Measurements from ENCODE around the gene PLD4. TPM values are rescaled to one million over a fixed set of nuclear protein-coding genes. Genes with fewer than 3 reads are reported as not detected.
"Not testable (repeated sequence)": the region's sequence is repeated elsewhere in the genome, so short reads cannot be mapped to it uniquely, and the experiment has no call there.

PLD4 gene
- total and polyA plus RNA-seq, 7 donors = 0.04 to 0.25 TPM; not detected in 5

DNA sequence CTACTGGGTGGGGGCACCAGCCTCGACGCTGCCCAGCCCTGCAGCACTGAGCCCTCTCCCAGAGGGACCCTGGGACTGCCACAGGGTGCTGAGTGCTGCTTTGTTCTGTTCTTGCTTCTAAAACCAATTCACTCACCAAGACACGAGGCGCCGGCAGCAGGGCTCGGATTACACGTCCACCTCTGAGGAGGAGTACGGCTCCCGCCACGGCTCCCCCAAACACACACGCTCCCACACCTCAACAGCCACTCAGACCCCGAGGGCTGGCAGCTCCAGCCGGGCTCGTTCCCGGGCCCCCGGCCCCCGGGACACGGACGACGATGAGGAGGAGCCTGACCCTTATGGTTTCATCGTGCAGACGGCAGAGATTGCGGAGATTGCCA, 35.3 kb upstream of the PLD4 start:
- 89 to 91% (median 91%) methylated on average over 22 to 23 of the region's 23 CpGs for WGBS, 3 donors
- Histone ChIP-seq H3K36me3 (ENCODE audit: insufficient read depth in 1 of 2, low read depth in 1 of 2) (peaks cover 0 to 47% of the 10 kb centered on the region in 2 donors), H3K4me1 (no peaks in the 10 kb centered on the region), H3K9me3 (no peaks in the 10 kb centered on the region), H3K27ac (no peak overlapping the region), H3K27me3 (ENCODE audit: insufficient read depth in 3 of 3, low read length in 2 of 3) (no peaks in the 10 kb centered on the region), H3K4me3 (no peak overlapping the region)
- DNase-seq = peak; percentile 8 to 44
- intact Hi-C loops (cut with DNase I) = no loop called here
- TF ChIP-seq, protein P1, sequence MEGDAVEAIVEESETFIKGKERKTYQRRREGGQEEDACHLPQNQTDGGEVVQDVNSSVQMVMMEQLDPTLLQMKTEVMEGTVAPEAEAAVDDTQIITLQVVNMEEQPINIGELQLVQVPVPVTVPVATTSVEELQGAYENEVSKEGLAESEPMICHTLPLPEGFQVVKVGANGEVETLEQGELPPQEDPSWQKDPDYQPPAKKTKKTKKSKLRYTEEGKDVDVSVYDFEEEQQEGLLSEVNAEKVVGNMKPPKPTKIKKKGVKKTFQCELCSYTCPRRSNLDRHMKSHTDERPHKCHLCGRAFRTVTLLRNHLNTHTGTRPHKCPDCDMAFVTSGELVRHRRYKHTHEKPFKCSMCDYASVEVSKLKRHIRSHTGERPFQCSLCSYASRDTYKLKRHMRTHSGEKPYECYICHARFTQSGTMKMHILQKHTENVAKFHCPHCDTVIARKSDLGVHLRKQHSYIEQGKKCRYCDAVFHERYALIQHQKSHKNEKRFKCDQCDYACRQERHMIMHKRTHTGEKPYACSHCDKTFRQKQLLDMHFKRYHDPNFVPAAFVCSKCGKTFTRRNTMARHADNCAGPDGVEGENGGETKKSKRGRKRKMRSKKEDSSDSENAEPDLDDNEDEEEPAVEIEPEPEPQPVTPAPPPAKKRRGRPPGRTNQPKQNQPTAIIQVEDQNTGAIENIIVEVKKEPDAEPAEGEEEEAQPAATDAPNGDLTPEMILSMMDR (IDR thresholded peaks at IDR 0.05) = no peak
- no peak for ATAC-seq

DNA sequence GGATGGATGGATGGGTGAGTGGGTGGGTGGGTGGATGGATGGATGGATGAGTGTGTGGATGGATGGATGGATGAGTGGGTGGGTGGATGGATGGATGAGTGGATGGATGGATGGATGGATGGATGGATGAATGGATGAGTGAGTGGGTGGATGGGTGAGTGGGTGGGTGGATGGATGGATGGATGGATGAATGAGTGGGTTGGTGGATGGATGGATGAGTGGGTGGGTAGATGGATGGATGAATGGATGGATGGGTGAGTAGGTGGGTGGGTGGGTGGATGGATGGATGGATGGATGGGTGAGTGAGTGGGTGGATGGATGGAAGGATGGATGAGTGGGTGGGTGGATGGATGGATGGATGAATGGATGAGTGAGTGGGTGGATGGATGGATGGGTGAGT, 34.4 kb upstream of the PLD4 start:
- DNase-seq; H3K27me3 ChIP-seq (ENCODE audit: insufficient read depth in 3 of 3, low read length in 2 of 3); H3K4me3 ChIP-seq; intact Hi-C loops (cut with DNase I); H3K4me1 ChIP-seq; H3K9me3 ChIP-seq; ATAC-seq; H3K27ac ChIP-seq: not testable (repeated sequence)
- H3K36me3 ChIP-seq (ENCODE audit: insufficient read depth in 1 of 2, low read depth in 1 of 2) = peaks cover 0 to 43% of the 10 kb centered on the region in 2 donors

DNA sequence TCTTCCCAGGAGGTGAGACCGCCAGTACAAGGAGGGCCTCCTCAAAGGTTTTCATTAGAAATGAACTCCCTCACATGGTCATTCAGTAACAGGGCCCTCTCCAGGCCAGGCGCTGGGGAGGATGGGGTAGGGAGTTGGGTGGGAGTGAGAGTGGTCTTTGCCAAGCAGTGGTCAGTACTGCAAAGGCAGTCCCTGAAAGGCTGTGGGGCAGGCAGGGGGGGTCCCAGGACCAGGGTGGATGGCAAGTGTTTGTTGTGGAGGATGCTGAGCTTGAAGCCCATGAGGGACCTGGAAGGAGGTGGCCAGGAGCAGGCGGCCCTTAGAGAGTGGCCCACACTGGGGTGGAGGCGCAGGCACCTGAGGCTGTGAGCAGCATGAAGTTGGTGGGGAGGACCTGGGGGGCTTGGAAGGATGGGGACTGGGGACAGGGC, 33.5 kb upstream of the PLD4 start:
- TF ChIP-seq, protein P1 (IDR thresholded peaks at IDR 0.05) = no peak
- WGBS, 3 donors = 94 to 98% (median 97%) methylated on average over 4 of the region's 4 CpGs
- no peaks in the 10 kb centered on the region for H3K9me3 ChIP-seq
- H3K4me1 ChIP-seq = no peaks in the 10 kb centered on the region
- no peak overlapping the region for H3K27ac ChIP-seq
- DNase-seq (no peak), ATAC-seq (no peak)
- no peak overlapping the region for H3K4me3 ChIP-seq
- intact Hi-C loops (cut with DNase I) = no loop called here
- H3K27me3 ChIP-seq (ENCODE audit: insufficient read depth in 3 of 3, low read length in 2 of 3) = no peaks in the 10 kb centered on the region
- peaks cover 0 to 35% of the 10 kb centered on the region in 2 donors for H3K36me3 ChIP-seq (ENCODE audit: insufficient read depth in 1 of 2, low read depth in 1 of 2)

DNA sequence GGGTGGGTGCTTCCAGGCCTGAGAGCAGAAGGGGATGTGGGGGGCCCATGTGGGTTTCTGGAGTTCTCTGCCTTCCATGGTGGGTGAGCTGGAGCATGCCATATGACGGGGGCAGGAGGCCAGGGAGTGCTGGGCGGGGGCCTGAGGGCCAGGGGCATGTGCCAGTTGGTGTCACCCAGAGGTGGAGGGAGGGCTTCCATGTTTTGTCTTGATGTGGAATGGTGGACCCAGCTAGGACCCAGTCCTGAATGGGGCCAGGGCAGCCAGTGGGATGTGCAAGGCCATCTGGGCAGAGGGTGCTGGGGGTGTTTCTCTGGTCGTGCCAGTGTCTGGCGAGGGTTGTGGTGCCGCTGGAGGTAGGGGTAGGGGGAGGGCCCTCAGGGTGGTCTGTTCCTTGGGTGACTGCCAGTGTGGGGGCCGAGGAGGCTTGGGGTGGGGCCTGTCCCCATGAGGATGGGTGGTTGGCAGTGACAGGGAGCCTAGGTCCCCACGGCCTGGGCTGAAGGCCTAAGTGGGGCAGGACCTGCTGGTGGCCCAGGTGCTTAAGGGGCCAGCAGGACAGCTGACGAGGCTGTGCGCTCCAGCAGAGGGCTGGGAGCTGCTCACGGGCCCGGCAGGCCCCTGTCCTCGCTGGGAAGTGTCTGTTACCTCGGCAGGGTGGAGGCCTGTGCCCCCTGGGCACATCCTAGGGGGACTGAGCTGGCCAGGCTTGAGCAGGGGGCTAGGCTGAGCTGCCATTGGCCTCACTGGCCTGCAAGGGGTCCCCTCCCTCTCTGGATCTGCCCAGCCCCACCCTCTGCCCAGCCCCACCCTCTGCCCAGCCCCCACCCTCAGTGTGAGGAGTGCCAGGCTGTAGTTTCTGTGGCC, 32.8 kb upstream of the PLD4 start:
- intact Hi-C loops (cut with DNase I) = no loop called here
- DNase-seq = peak; percentile 23 to 45
- ATAC-seq = no peak
- no peaks in the 10 kb centered on the region for H3K4me1 ChIP-seq
- peaks cover 0 to 27% of the 10 kb centered on the region in 2 donors for H3K36me3 ChIP-seq (ENCODE audit: insufficient read depth in 1 of 2, low read depth in 1 of 2)
- H3K27ac ChIP-seq = no peak overlapping the region
- no peak overlapping the region for H3K4me3 ChIP-seq
- H3K27me3 ChIP-seq (ENCODE audit: insufficient read depth in 3 of 3, low read length in 2 of 3) = no peaks in the 10 kb centered on the region
- H3K9me3 ChIP-seq = no peaks in the 10 kb centered on the region
- TF ChIP-seq, protein P1 (IDR thresholded peaks at IDR 0.05) = no peak
- 79 to 83% (median 82%) methylated on average over 12 to 13 of the region's 13 CpGs for WGBS, 3 donors

DNA sequence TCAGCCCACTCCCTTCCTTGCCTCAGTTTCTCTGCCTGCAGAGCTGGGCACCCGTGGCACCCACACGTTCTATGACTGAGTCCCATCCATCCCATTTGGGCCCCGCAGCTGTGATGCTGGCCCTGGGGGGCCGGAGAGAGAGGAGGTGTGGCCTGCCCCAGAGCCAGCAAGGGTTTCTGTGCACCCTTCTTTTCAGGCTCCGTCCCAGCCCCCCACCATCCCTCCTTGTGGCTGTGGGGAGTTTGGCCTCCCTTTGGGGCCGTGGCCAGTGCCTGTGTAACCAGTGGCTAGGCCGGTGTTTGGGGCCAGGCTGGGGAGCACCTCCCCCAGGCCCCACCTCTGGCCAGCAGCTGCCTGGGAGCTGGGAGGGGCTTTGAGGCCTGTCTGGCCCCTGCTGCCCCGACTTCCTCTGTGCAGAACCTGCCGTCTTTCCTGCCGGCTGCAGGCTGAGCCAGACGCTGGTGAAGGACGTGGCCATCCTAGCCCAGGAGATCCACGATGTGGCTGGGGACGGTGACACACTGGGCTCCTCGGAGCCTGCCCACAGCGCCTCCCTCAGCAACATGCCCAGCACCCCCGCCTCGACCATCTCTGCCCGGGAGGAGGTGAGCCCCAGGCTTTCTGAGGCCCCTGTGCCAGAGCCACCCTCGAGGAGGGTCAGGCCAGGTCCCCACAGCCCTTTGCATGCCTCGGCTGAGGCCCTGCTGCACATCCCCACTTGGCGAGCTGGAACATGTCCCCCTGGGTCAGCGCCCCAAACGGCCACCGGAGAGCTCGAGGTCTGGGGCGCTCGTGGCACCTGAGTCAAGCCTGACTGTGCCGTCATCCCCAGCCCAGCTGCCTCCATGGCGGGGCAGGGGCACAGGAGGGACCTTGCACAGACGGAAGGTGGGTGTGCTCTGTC, 31.9 kb upstream of the PLD4 start:
- Histone ChIP-seq H3K27ac (no peak overlapping the region), H3K9me3 (no peaks in the 10 kb centered on the region), H3K36me3 (ENCODE audit: insufficient read depth in 1 of 2, low read depth in 1 of 2) (peaks cover 0 to 18% of the 10 kb centered on the region in 2 donors), H3K4me3 (no peak overlapping the region), H3K4me1 (no peaks in the 10 kb centered on the region), H3K27me3 (ENCODE audit: insufficient read depth in 3 of 3, low read length in 2 of 3) (no peaks in the 10 kb centered on the region)
- TF ChIP-seq, protein P1 (IDR thresholded peaks at IDR 0.05) = no peak
- intact Hi-C loops (cut with DNase I) = no loop called here
- WGBS, 3 donors = 50 to 64% (median 56%) methylated on average over 30 to 31 of the region's 31 CpGs
- peak; percentile 10 to 44 for DNase-seq
- no peak for ATAC-seq

Data from psoas muscle (tissue), 8 donors.